Liver (tissue), 2 donors: ENCODE results near the gene FGFRL1.

Experiments used
- GABPA ChIP-seq, 2 donors: IDR thresholded peaks in 1 of 2; conservative IDR thresholded peaks in 1 of 2; 2 replicates each; pipeline ENCODE4 v1.6.1; 2016; ENCODE audit warnings: antibody characterized with exemption in 2 of 2, mild to moderate bottlenecking in 1 of 2, moderate library complexity in 1 of 2
- TAF1 ChIP-seq: conservative IDR thresholded peaks from 2 replicates; pipeline ENCODE4 v1.6.1; 2016; ENCODE audit warnings: antibody characterized with exemption, mild to moderate bottlenecking
- donor health status: healthy.

- TF ChIP-seq TAF1 (no peak), GABPA (IDR thresholded peaks at IDR 0.05 in 1 of 2, conservative IDR thresholded peaks at IDR 0.05 in 1 of 2) (no peak)
Observed at GRCh38 chr4:964346-965025, 46.9 kb upstream of the FGFRL1 start.
